HG02981 (cell line): ENCODE results near the gene ZIC2.

Experiments
- ATAC-seq: cut with Tn5 transposase; IDR thresholded peaks from one replicate; pipeline ENCODE4 v1.9.1; 2021; ENCODE audit warnings: mild to moderate bottlenecking, moderate library complexity; ENCODE audit not compliant: unreplicated experiment

The ZIC2 gene

DNA sequence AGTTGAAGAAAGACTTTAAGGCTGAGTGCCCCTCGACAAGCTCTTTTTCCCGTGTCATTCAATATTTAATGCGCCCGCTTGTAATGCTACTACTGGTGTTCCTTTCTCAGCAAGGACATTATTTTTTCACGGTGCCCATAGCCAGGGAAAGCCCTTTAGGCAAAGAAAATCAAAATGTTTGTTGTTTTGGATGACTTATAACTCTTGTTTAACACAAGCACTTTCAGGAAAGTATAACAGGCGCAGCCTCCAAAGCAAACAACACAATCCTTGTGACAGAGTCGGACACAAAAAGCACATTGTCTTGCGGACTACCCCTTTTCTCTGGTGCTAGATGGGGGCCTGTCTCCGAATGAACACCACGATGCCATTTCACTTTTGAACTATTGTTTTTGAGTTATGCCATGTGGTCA, 22.5 kb upstream of the ZIC2 start:
- no peak for ATAC-seq

DNA sequence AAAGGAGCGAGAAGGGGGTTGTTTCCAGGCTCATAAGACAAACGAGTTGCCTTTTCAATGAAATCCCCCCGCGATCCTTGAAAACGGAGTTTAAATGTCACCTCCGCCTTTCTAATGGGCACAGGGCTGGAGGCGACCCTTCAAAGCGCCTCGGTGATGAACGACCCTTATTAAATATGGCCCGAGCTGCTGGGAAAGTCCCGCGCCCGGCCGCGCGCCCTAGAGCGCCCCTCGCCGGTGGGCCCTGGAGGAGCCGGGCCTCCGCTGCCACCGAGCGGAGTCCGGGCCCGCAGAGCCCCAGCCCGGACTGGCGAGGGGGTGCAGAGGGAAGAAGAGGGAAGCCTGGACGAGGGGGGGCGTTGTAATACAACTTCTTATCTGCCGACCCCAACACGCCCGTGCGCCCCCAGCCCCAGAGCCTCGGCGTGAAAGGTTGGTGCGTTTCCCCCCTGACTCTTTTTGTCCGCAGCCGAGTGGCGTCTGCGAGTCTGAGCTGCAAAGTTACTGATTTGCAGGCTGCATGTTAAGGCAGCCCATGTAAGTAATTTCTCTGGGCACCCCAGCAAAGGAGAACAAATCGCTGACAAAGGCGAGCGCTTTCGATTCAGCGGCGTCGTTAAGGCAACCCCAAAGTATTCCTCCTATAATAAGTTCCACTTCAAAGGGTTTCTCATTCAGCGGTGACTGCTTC, 21.9 kb upstream of the ZIC2 start:
- no peak for ATAC-seq

DNA sequence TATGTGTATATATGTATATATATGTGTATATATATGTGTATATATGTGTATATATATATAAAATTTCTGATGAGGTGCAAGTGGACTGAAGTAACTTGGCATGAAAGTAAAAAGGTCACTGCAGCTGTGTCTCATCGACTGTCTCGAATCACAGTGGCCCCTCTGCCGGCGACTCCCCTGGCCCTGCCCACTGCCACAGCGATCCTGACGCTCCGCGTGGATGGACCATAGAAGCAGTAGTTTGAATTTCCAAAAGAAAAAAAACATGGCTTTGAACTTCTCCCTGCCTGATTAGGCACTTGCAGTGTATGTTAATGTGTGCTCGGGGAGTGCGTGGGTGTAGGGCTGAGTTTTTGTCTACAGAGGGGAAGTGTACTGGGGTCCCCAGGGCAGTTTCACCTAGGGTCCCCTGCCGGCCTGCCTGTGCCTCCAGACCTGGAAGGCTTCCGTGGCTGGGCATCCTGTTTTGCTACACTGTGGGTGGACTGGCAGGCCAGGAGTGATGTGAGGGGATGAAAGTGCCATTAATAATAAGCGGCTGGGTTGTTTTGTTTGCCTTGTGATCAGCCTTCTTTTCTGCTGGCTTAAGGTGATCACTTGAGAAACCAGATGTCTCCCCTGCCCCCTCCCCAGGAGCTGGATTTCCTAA, 20.8 kb upstream of the ZIC2 start:
- no peak for ATAC-seq

DNA sequence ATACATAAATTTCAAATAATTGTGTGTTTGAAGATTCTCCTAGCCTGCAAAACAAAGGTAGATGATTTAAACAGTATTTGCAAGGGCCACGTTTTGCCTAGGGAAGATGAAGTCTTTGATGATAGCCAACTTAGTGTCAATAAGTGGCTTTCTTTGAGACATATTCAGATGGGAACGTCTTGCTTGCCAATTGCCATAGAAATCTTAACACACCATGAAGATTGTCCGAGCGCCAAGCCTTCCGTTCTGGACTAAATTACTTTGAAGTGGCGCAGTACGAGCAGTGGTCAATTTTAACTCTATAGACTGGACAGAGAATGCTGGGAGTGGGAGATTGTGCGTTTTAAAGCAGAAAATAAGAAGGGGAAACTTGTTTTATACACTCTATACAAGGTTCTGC, 19.9 kb upstream of the ZIC2 start:
- ATAC-seq, result no peak

DNA sequence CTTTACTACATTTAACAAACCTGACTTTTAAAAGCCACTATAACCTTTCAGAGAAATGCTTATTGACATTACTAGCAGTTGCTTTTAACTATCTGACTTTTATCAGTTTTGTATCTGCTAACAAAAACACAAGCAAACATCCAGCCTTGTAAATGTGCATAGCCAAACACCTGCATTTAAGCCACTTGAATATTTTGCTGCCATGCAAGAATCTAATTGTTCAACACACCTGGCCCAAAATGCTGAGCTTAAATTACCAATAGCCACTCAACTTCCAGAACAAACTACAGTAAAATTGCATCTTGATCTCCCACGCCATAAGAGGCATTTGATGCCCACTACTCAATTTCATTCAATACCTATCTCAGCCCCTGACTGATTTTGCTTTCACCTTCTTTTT, 19.3 kb upstream of the ZIC2 start:
- no peak for ATAC-seq

DNA sequence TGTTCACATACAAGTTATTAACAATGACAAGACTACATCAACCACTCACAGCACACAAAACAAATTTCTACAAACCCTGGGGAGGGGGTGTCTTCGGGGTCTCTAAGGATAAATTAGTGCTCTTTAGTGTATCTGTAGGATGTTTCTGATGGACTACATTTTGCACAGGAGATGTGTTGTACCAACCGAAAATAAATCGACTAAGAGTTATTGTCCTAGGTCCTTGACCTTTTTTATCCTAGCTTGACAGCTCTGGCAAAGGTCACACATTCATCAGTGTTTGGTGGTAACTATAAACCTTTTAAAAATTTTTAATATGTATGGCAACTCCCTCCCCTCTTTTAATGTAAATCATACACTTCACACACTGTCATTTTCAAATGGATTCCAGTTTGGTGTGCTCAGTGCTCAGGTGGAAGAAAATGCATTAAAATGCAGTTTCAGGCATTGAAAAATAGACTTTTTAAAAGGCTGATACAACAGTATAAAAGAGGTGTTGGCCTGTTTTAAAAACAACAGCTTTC, 17.7 kb upstream of the ZIC2 start:
- ATAC-seq, result no peak

DNA sequence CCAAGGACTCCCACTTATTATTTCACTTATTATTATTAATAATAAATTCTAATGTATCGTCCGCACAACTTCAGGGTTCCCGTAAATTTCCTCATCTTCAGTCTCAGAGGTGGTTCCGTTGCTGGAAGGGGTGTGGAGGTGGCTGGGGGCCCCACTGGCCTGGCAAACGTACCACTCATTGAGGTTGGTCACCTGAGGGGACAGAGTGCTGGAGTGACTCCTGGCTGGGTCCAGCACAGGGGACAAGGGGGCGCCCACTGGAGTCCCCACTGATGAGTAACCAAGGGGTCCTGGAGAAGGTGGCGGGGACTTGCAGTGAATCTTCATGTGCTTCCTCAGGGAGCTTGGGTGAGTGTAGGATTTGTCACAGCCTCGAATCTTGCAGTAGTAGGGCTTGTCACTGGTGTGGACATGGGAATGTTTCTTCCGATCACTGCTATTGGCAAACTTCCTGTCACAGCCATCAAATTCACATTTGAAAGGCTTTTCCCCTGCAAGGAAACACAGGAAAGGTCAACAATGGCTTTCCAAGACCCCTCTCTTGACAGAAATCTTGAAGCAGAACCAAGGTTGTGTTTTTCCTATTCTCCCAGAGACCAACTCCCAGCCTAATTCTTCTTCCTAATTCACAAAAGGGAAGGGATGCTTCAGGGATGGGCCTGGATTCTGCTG, 16.1 kb upstream of the ZIC2 start:
- no peak for ATAC-seq

DNA sequence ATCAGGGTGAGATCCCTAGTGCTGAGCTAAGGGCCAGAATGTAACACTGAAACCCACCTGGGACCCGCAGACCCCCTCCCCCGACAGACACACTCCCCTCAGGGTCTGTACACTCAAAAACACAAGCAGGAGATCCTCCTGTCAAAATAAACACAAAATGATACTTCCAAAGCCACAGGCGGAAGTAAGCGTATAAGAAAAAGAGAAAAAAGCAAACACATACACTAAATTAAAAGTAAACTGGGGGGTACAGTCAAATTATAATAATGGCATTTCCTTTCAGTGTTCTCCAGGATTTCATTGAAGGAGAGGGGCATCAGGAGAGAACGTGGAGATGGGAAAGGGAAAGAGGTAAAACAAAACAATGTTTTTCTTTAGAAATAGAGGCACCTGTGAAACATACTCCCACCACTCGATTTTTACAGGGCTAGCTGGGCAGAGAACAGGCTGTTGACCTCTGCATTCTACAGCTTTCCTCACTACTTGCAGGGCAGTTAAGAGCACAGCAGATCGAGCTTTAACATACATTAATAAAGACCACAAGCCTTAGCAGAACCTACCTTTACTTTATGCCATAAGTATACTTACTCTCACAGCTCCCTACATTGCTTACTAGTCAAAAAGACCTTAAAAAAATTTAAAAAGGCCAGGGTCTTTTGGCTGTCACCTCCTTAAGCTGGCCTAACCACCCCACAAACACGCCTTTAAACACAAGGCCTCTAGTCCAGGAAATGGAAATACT, 15.3 kb upstream of the ZIC2 start:
- ATAC-seq, result no peak

DNA sequence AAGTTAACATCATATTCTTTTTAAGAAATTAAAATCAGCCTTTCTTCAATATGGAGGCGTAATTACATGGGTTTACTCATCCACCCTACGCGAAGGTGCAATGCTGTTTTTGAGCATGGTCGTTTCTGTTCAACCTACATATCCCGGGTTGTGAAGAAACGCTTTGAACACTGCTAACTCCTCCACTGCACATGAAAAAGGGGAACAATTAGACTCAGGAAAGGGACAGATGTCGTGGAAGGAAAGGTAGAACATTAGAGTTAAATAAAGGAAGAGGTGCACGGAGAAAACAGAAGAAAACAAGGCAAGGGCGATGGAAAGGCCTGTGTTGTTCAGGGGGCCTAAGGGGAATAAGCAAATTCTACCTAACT, 14.1 kb upstream of the ZIC2 start:
- no peak for ATAC-seq

DNA sequence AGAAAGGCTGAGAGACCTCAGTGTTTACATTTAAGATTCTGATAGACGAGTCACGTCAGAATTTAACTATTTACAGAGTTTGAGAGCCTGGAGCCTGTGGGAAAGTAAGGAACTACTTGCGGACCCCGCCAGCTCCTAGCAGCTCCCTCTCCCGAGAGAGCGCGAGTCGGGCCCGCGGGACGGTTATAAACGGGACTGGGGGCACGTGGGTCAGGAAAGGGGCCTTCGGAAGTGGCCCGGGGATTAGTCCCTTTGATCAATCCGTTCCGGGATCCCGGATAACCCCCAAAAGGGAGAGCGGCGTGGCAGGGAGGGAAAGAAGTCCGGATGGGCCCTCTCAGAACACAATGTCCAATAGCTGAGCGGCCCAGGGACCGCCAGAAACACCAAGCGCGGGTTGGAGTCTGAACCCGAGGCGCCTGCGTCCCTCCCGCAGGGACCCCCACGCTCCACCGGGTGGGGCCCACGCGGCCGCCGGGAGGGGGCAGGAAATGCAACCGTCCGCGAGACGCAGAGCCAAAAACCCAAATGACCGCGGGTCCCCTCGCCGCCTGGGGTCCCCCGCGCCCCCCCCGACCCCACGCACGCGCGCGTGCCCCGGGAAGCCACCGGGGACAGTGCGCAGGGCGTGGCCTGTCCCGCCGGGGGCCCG, 13.6 kb upstream of the ZIC2 start:
- no peak for ATAC-seq

DNA sequence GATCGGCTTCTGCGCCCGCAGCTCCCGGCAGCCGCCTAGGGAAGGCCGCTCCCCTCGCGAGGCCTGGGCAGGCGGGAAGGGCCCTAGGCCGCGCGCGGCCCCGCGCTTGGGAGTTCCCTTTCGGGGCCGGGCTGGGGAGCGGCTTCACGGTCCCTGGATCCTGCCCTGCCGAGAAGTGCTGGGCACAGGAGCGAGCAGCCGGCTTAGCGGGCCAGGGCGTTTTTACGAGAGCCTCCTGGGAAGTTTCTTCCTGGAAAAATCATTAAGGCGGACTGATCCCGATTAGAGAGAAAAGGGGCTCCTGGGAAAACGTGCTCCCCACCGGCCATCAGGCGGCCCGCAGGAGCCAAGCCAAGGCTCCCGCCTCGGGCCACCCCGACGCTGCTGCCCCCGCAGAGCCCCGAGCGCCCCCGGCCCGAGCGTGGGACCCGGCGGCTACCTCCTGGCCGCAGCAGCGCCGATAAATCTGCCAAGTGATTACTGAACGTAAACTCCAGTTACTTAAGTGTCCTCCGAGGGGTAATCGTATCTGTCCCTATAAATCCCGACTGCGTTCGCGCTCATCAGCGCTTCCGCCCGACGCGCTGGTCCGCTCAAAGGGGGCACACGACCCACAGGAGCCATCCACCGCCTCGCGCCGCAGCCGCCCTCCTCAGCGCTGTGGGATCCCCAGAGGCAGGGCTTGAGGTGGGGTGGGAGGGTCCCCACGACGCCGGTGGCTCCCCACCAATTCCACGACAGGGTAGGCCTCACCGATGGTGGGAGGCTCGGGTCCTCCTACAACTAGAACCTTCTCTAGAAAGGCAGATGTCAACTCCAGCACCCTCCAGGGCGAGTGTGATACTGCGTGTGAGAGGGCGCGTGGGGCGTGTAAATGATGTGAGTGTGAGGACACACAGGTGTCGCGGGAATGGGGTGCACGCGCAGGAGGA, 12.8 kb upstream of the ZIC2 start:
- no peak for ATAC-seq

DNA sequence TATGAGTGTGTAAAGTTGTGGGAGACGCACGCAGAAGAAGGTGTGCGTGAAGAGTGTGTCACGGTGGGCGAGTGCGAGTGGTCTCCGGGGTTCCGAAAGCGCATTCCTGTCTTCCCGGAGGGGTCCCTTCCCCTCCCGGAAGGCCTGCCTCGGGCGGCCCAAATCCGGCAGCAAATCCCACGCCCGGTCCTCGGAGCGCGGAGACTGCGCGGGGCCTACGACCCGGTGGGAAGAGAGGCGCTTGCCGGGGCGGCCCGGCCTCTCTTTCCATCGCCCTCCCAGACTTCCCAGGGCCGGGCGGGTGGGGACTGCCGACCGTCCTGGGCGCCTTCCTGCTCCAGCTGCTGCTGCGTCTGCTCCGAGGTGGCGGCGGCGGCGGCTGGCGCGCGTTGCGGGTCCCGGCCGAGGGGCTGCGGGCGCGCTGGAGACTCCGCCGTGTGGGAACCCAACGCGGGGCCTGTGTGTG, 12.1 kb upstream of the ZIC2 start:
- ATAC-seq, result no peak

DNA sequence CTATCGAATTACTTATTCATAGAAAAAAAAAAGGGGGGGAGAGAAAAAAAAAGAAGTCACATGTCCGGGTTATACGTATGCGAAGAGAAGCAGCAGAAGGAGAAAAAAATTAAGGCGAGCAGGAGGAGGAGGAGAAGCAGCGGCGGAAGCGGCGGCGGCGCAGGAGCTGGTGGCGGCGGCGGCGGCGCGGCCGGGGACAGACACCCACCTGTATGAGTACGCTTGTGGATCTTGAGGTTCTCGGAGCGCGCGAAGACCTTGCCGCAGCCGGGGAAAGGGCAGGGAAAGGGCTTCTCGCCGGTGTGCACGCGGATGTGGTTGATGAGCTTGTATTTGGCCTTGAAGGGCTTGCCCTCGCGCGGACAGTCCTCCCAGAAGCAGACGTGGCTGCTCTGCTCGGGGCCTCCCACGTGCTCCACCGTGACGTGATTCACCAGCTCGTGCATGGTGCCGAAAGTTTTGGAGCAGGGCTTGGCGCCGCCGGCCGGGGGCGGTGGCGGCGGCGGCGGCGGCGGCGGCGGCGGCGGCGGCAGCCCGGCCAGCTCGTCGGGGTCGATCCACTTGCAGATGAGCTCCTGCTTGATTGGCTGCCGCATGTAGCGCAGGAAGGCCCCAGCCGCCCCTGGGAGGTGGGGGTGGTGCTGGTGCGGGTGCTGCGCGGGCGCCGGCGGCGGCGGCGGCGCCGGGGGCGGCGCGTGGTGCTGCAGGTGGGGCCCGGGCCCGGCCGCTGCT, 11.5 kb upstream of the ZIC2 start:
- ATAC-seq, result no peak

DNA sequence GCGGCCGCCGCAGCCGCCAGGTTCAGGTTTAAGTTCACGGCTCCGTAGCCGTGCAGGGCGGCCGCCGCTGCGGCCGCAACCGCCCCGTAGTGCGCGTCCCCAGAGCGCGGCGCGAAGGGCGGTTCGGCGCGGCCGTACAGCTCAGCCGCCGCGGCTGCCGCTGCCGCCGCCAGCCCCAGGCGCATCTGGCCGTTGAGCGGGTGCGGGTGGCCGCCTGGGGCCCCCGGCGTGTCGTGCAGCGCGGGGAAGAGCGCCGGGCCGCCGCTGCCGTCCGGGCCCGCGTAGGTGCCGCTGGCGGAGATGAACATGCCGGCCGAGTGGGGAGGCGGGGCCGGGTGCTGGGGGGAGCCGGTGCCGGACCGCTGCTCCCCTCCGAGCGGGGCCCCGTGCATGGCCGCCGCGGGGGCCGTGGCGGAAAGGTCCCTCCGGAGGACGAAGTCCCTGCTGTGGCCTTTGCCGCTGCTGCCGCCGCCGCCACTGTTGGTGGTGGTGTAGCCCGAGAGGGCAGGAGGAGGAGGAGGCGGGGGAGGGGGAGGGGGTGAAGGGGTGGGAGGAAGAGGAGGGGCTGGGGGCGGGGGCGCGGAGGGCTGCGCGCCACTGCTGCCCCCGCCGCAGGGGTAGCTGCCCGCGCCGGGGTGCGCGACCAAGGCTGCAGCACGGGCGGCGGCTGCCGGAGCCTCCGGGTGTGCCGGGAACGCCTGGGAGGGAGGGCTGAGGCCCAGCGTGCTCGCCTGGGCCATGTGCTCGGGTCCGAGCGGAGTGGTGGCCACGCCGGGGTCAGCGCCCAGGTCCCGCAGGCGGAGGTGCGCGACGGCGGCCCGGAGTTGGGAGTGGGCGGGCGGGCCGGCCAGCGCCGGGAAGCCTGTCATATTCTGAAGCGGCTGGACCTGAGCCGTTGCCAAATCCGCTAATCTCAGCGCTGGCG, 10.7 kb upstream of the ZIC2 start:
- no peak for ATAC-seq

DNA sequence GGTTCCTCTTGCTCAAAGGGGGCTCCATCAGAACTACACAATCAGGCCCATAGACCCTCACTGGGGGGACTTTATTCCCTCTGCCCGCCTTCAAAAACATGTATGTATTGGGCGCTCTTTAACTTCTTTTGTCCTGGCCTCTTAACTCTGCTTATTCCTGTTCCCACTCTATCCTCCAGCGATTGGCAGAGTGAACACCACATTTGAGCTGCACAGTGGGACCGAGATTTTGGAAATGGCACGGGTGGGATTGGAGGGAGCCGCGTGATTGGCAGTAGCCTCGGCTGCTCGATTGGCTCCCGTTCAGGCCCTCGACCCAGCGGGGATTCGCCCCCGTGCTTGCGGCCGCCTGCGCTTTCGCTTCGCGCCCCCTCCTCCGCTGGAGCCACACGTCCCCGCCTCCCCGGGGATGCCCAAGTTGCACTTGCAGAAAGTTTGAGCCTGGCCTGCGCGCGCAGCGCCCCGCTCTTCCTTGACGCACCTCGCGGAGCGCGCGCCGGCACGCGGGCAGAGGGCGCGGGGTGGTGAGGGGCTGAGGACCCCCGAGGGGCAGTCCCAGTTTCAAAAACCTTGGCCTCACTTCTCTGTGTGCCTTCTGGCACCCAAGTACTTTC, 9.9 kb upstream of the ZIC2 start, which contains the start of gene ZIC5:
Gene ZIC5 (minus strand): TSS at position 192 of the 614 bp plus-strand sequence. CDS start 164 bp downstream, at position 28.
- no peak for ATAC-seq

DNA sequence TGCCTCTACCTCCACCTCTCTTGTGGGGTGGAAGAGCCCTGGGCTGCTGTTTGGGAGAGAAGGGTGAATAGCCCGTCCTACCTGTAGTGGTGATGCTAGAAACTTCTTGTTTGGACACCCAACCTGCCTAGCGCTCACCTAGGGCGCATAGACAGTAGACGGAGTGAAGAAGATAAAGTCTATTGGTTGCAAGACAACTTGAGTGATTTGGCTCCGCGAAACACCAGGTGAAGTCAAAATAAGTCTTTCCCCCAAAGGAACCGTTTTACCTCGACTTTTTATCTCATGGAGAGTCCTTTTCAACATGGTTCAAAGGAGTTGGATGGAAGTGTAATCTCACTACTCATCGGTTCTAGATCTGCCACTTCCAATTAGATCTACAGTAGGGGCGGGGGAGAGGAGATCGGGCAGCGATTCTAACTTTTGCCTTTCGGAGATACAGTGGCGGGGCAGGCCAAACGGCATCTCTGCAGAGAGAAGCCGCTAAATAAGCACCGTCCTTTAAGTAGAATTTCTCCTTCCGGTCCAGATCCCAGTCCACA, 9.3 kb upstream of the ZIC2 start:
- no peak for ATAC-seq

DNA sequence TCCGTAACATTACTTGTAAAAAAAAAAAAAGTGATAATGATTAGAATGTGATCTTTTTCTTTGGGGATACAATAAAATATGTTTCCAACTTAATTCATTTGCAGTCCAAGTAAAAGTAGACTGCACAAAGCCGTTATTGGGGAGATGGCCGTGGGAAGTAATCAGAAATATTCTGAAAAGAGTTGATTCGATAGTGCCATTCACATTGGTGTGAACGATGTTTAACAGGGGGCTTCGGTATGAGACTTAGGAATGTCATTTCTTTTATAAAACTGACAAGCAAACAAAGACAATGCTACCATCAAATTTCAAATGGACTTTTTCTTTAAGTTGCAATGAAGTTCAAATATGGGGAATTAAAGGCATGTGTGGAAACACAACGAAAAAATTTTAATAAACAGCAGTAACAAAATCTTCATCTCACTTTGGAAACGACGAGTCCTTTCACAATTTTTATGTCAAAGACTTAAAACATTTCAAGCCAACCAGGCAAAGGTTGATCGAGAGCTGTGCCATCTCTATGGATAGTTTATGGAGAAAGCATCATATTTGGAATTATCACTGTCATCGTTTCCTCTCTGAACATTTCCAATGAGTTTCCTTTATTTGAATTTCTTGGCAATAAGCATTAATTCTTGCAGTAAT, 8.3 kb upstream of the ZIC2 start:
- no peak for ATAC-seq
